Osteocyte (in vitro differentiated cells): ENCODE data around the gene SPRN. TPM values are rescaled to one million over a fixed set of nuclear protein-coding genes. Genes with fewer than 3 reads are reported as not detected.
"Not testable (repeated sequence)": the region's sequence is repeated elsewhere in the genome, so short reads cannot be mapped to it uniquely, and the experiment has no call there.

Experiments used
- DNase-seq: peaks from one replicate; pipeline ENCODE4 v3.0.0; 2021; ENCODE audit warnings: mixed read lengths; ENCODE audit not compliant: unreplicated experiment; ENCODE audit errors: extremely low spot score
- H3K27ac Mint-ChIP-seq: one replicate; pipeline ENCODE4 v1.8.0; 2021; ENCODE audit warnings: mild to moderate bottlenecking, mixed read lengths; ENCODE audit not compliant: unreplicated experiment
- H3K27me3 Mint-ChIP-seq: one replicate; pipeline ENCODE4 v1.8.0; 2021; ENCODE audit warnings: mixed read lengths; ENCODE audit not compliant: unreplicated experiment
- H3K36me3 Mint-ChIP-seq: one replicate; pipeline ENCODE4 v1.8.0; 2021; ENCODE audit warnings: mixed read lengths; ENCODE audit not compliant: unreplicated experiment
- H3K4me1 Mint-ChIP-seq: one replicate; pipeline ENCODE4 v1.8.0; 2021; ENCODE audit warnings: mixed read lengths; ENCODE audit not compliant: unreplicated experiment
- H3K4me3 Mint-ChIP-seq: one replicate; pipeline ENCODE4 v1.8.0; 2021; ENCODE audit warnings: mild to moderate bottlenecking, moderate library complexity, mixed read lengths; ENCODE audit not compliant: unreplicated experiment
- H3K9me3 Mint-ChIP-seq: one replicate; pipeline ENCODE4 v1.8.0; 2021; ENCODE audit warnings: mixed read lengths; ENCODE audit not compliant: unreplicated experiment
- long read RNA-seq: library from polyadenylated mRNA; unstranded; transcript quantifications from one replicate; pipeline ENCODE4 v2.0.0, GENCODE V29; 2021
- total RNA-seq: library from RNA; stranded (reverse); gene quantifications from 2 replicates; pipeline ENCODE4 v1.2.1, GENCODE V29; 2021
- TF ChIP-seq, protein P1 (sequence below): fragments of 200-600 bp; sonication (generic); IDR thresholded peaks from 2 replicates; pipeline ENCODE4 v1.5.0; 2021; ENCODE audit warnings: antibody characterized with exemption, mild to moderate bottlenecking, moderate library complexity

Gene SPRN, protein sequence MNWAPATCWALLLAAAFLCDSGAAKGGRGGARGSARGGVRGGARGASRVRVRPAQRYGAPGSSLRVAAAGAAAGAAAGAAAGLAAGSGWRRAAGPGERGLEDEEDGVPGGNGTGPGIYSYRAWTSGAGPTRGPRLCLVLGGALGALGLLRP
- 2.2 and 2.7 TPM in 2 replicates for total RNA-seq
- long read RNA-seq, partial matches to known transcripts = 0 of 1 reads
- long read RNA-seq, other reads (novel, unspliced or antisense) = 1 of 1 reads

DNA sequence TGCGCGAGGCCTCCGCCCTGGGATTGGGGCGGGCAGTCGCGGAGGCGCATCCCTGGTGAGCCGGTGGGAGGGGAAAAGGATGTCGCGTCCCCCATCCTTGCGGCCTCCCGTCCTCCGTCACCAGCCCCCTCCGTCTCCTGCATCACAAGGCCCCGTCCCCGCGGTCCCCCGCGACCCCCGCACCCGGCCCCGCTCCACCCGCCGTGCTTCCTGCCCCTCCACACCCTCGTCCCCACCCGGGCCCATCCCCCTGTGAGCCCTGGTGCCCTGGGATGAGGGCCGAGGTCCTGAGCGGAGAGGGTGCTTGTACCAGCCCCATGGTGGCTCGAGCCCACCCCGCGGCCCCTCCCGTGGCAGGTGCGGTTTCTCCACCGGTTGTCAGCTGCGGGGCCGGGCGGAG lies at the start of gene SPRN:
Gene SPRN (minus strand): TSS at position 25 of the 400 bp plus-strand sequence. CDS start 944 bp downstream, outside the sequence.
- not testable (repeated sequence) for H3K27ac Mint-ChIP-seq, H3K4me1 Mint-ChIP-seq, H3K27me3 Mint-ChIP-seq, H3K9me3 Mint-ChIP-seq, H3K36me3 Mint-ChIP-seq, DNase-seq
- H3K4me3 Mint-ChIP-seq = peak within 1 kb of the TSS; percentile 69

DNA sequence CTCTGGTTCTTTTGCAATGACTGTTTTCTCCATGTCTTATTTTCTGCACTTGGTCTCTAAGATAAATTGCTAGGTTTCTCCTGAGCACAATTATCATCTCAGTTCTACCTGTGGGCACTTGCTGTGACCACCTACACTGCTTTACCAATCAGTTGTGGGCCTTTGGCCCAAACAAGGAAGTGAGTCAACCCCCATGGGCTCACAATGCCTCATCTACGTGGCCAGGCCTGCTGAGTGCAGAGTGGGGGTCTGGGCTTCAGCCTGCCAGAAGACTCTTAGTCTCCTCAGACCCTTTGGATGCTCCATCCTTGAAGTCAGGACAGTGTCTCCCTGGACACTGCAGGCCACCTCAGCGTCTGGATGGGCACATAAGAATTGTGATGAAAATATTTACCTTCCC lies 49.6 kb upstream of the SPRN start:
- no peaks in the 10 kb centered on the region for H3K4me1 Mint-ChIP-seq
- no peak overlapping the region for H3K27ac Mint-ChIP-seq
- peaks cover 6% of the 10 kb centered on the region for H3K36me3 Mint-ChIP-seq
- H3K9me3 Mint-ChIP-seq = peaks cover 9% of the 10 kb centered on the region
- H3K4me3 Mint-ChIP-seq = no peak overlapping the region
- TF ChIP-seq, protein P1, sequence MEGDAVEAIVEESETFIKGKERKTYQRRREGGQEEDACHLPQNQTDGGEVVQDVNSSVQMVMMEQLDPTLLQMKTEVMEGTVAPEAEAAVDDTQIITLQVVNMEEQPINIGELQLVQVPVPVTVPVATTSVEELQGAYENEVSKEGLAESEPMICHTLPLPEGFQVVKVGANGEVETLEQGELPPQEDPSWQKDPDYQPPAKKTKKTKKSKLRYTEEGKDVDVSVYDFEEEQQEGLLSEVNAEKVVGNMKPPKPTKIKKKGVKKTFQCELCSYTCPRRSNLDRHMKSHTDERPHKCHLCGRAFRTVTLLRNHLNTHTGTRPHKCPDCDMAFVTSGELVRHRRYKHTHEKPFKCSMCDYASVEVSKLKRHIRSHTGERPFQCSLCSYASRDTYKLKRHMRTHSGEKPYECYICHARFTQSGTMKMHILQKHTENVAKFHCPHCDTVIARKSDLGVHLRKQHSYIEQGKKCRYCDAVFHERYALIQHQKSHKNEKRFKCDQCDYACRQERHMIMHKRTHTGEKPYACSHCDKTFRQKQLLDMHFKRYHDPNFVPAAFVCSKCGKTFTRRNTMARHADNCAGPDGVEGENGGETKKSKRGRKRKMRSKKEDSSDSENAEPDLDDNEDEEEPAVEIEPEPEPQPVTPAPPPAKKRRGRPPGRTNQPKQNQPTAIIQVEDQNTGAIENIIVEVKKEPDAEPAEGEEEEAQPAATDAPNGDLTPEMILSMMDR = no peak
- no peaks in the 10 kb centered on the region for H3K27me3 Mint-ChIP-seq
- DNase-seq = peak; percentile 30

DNA sequence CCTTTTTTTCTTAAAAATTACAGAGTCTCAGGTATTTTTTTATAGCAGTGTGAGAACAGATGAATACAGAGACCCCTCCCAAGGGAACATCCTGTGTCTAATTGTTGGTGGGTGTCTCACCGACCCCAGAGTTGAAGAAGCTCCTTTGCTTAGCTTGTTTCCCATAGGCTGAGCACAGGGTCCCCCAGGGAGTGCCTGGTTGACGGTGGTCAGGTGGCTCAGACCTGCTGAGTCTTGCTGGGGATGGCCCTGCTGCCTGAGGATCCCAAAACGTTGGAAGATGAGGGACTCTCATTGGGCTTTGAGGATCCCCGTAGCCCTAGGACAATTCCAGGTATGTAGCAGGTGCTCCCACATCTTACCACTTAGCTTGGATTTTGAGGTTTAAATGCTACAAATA lies 48.8 kb upstream of the SPRN start:
- TF ChIP-seq, protein P1 = no peak
- H3K4me3 Mint-ChIP-seq = no peak overlapping the region
- peaks cover 11% of the 10 kb centered on the region for H3K9me3 Mint-ChIP-seq
- H3K36me3 Mint-ChIP-seq = peaks cover 8% of the 10 kb centered on the region
- H3K27ac Mint-ChIP-seq = no peak overlapping the region
- DNase-seq = peak; percentile 71
- no peaks in the 10 kb centered on the region for H3K27me3 Mint-ChIP-seq
- H3K4me1 Mint-ChIP-seq = no peaks in the 10 kb centered on the region

DNA sequence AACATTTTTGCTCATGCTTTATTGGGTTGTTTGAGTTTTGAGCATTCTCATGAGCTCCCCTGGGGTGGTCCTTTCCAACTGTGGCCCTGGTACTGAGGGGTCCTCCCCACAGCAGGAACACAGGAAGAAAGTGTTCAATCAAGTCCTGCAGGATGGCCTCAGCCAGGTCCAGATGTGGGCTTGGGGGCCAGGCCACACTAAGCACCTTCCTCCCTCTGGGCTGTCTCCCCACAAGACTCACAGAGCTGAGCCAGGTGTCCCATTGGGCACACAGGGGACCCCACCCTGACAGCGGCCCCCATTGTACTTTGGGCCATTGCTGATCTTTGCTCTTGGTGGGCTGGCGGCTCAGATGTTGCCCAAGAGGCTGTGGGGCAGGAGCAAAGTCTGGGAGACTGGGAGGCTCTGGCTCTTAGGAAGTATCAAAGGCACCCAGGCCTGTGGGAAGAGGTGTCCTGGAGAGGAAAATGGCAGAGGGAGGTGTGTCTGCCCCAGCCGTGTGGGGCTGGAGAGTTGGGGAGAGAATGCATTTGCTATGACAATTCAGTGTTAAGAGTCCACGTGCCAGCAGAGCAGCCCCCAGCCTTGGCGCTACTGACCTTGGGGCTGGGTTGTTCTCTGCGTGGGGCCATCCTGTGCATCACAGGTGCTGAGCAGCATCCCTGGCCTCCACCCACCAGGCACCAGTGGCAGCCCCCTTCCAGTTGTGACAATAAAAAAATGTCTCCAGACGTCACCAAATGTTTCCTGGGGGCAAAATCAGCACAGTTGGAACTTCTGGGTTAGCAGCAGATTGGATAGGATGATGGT lies 47.1 kb upstream of the SPRN start:
- H3K36me3 Mint-ChIP-seq = peaks cover 16% of the 10 kb centered on the region
- H3K4me1 Mint-ChIP-seq = no peaks in the 10 kb centered on the region
- H3K9me3 Mint-ChIP-seq = peaks cover 13% of the 10 kb centered on the region
- no peak overlapping the region for H3K27ac Mint-ChIP-seq
- TF ChIP-seq, protein P1 = no peak
- H3K4me3 Mint-ChIP-seq = no peak overlapping the region
- H3K27me3 Mint-ChIP-seq = no peaks in the 10 kb centered on the region
- peak; percentile 66 for DNase-seq

DNA sequence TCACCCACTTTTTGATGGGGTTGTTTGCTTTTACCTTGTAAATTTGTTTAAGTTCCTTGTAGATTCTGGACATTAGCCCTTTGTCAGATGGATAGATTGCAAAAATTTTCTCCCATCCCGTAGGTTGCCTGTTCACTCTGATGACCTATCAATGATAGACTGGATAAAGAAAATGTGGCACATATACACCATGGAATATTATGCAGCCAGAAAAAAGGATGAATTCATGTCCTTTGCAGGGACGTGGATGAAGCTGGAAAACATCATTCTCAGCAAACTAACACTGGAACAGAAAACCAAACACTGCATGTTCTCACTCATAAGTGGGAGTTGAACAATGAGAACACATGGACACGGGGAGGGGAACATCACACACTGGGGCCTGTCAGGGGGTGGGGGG lies 44.8 kb upstream of the SPRN start:
- H3K36me3 Mint-ChIP-seq = peaks cover 16% of the 10 kb centered on the region
- H3K9me3 Mint-ChIP-seq = peaks cover 13% of the 10 kb centered on the region
- H3K27me3 Mint-ChIP-seq, H3K4me3 Mint-ChIP-seq, DNase-seq, H3K27ac Mint-ChIP-seq, H3K4me1 Mint-ChIP-seq: not testable (repeated sequence)

DNA sequence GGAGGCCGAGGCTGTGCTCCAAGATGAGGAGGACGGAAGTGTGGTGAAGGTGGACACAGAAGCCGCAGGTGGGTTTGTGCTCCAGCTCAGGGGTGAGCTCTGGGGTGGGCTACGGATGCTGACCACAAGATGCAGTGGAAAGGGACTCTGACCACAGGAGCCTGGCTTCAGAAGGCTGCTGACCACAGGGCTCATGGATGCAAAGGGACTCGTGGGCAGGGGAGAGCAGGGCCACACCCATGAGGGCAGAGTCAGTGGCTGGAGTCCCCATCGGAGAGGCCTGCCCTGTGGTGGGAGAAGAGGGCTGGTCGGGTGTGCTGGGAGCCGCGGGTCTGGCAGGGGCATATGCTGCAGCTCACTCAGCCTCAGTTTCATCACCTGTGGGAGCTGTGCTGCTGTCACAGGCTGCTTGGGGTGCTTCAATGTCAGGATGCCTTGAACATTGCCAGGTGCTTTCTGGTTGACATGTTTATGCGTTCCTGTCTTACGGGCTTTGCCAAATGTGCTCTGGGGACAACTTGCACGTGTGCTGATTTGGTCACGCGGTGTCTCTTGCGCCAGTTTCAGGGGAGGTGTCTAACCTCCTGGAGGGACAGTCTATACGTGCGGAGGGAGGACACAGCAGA lies 43.0 kb upstream of the SPRN start:
- Mint-ChIP-seq H3K27me3 (no peaks in the 10 kb centered on the region), H3K4me3 (no peak overlapping the region), H3K36me3 (peaks cover 16% of the 10 kb centered on the region), H3K27ac (no peak overlapping the region), H3K4me1 (no peaks in the 10 kb centered on the region), H3K9me3 (peaks cover 21% of the 10 kb centered on the region)
- TF ChIP-seq, protein P1 = no peak
- peak; percentile 81 for DNase-seq
